Peyer's patch (tissue), 4 donors: ENCODE measurements around the gene PHRF1. TPM values are rescaled to one million over a fixed set of nuclear protein-coding genes. Genes with fewer than 3 reads are reported as not detected.

Experiments
- DNase-seq, 3 donors: peaks; one replicate each; pipeline ENCODE4 v3.0.0-alpha.2; 2017 to 2019
- H3K27ac ChIP-seq, 4 donors: fragments of 200-600 bp; sonication (generic); one replicate each; pipeline ENCODE4 v1.5.1; 2016 to 2019
- H3K27me3 ChIP-seq, 2 donors: fragments of 200-600 bp; sonication (generic); one replicate each; pipeline ENCODE4 v1.5.1; 2019
- H3K36me3 ChIP-seq, 3 donors: fragments of 200-600 bp; sonication (generic); one replicate each; pipeline ENCODE4 v1.5.1; 2016 to 2019
- H3K4me1 ChIP-seq, 4 donors: fragments of 200-600 bp; sonication (generic); one replicate each; pipeline ENCODE4 v1.5.1; 2016 to 2019
- H3K4me3 ChIP-seq, 4 donors: fragments of 200-600 bp; sonication (generic); 1 replicate in 3 of 4; 2 replicates in 1 of 4; pipeline ENCODE4 v1.5.1; 2016 to 2019; ENCODE audit warnings: mild to moderate bottlenecking in 1 of 4
- H3K9me3 ChIP-seq, 4 donors: fragments of 200-600 bp; sonication (generic); one replicate each; pipeline ENCODE4 v1.5.1; 2016 to 2019; ENCODE audit warnings: mild to moderate bottlenecking in 1 of 4
- CTCF ChIP-seq, 6 experiments: fragments of 450-650 bp in 4 of 6; fragments of 200-600 bp in 2 of 6; sonication (generic) in 1 of 6; IDR thresholded peaks; one replicate each; pipeline ENCODE4 v1.5.1; 2017 to 2019; ENCODE audit warnings: antibody characterized with exemption in 6 of 6, mild to moderate bottlenecking in 3 of 6, moderate library complexity in 1 of 6
- POLR2A ChIP-seq, 2 donors: fragments of 450-650 bp; IDR thresholded peaks; one replicate each; pipeline ENCODE4 v1.5.1; 2017; ENCODE audit warnings: antibody characterized with exemption in 2 of 2, mild to moderate bottlenecking in 2 of 2, moderate library complexity in 2 of 2
- total RNA-seq, 4 donors: library from RNA; depleted of rRNA; stranded (reverse); fragments of >200 nt; gene quantifications; one replicate each; pipeline ENCODE4 v1.1.0, GENCODE V29; 2016

The PHRF1 gene
- total RNA-seq, 4 donors from 2014 or later = 48.4 to 88.0 (median 57.8) TPM

GRCh38 chr11:559020-559620 lies 17.1 kb upstream of the PHRF1 start:
- H3K36me3 ChIP-seq = peaks cover 0 to 12% (median 0%) of the 10 kb centered on the region in 3 donors
- H3K27ac ChIP-seq = peak overlapping the region in 3 of 4 donors; percentile 96 to 99 (median 98)
- H3K4me1 ChIP-seq = peaks cover 0 to 44% (median 33%) of the 10 kb centered on the region in 4 donors
- H3K9me3 ChIP-seq = no peaks in the 10 kb centered on the region
- no peak for TF ChIP-seq POLR2A (IDR thresholded peaks at IDR 0.05)
- TF ChIP-seq CTCF (IDR thresholded peaks at IDR 0.05) = no peak
- no peak overlapping the region for H3K4me3 ChIP-seq
- H3K27me3 ChIP-seq = peaks cover 0 to 9% of the 10 kb centered on the region in 2 donors
- DNase-seq = no peak

GRCh38 chr11:559712-560304 lies 16.5 kb upstream of the PHRF1 start:
- Histone ChIP-seq H3K4me3 (peak overlapping the region; percentile 90 to 98 (median 96)), H3K36me3 (peaks cover 0 to 12% (median 0%) of the 10 kb centered on the region in 3 donors), H3K4me1 (peaks cover 0 to 38% (median 27%) of the 10 kb centered on the region in 4 donors), H3K9me3 (no peaks in the 10 kb centered on the region), H3K27me3 (peaks cover 0 to 9% of the 10 kb centered on the region in 2 donors), H3K27ac (peak overlapping the region; percentile 87 to 99 (median 97))
- peak in 1 of 2 donors; percentile 71 for TF ChIP-seq POLR2A (IDR thresholded peaks at IDR 0.05)
- TF ChIP-seq CTCF (IDR thresholded peaks at IDR 0.05) = no peak
- peak in 2 of 3 donors; percentile 85 to 89 for DNase-seq

GRCh38 chr11:560305-561147 lies 15.7 kb upstream of the PHRF1 start, which contains the start of the genes LMNTD2 and RASSF7:
LMNTD2 (minus strand) TSS chr11:560738; CDS start chr11:560716, 22 bp downstream.
RASSF7 (plus strand) TSS chr11:560970; CDS start chr11:561769, 799 bp downstream.
- H3K4me1 ChIP-seq = peaks cover 0 to 32% (median 23%) of the 10 kb centered on the region in 4 donors
- peaks cover 0 to 5% of the 10 kb centered on the region in 2 donors for H3K27me3 ChIP-seq
- peaks cover 0 to 12% (median 0%) of the 10 kb centered on the region in 3 donors for H3K36me3 ChIP-seq
- TF ChIP-seq CTCF (IDR thresholded peaks at IDR 0.05) = no peak
- peak; percentile 73 to 89 for TF ChIP-seq POLR2A (IDR thresholded peaks at IDR 0.05)
- H3K27ac ChIP-seq = peak within 1 kb of the TSS; percentile 87 to 99 (median 97)
- H3K9me3 ChIP-seq = no peaks in the 10 kb centered on the region
- H3K4me3 ChIP-seq = peak within 1 kb of the TSS; percentile 90 to 98 (median 96)
- DNase-seq = peak; percentile 98

DNA sequence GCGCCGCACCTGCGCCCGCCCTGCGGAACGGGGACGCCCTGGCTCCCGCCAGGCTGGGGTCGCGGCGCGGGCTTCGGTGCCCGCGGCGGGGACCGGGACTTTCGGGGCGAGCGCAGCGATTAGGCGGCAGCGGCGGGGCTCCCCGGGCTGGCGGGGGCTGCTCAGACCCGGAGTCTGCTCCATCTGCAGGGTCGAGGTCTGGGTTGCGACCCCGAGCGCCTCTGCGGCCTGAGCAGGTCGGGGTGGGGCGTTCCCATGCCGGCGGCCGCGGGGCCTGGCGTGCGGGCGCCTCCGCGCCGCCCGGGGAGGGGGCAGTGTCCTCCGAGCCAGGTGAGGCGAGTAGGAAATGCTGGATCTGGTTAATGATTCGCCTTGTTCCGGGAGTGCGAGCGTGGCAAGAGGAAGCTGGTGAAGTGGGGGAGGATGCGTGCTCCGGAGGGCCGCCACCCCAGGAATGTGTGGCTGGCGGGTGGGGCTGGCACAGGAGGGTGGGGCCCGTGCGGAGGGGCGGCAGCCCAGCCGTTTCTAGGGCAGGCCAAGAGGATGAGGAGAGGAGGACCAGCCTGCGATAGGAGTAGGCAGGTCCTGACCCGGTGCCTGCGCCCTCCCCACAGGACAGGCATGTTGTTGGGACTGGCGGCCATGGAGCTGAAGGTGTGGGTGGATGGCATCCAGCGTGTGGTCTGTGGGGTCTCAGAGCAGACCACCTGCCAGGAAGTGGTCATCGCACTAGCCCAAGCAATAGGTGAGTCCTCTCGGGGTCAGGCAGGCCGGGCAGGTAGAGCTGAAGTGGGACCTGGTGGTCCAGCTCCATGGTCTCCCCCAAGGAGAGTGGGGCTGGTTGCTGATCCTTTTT lies 14.9 kb upstream of the PHRF1 start:
- peak; percentile 67 to 81 for TF ChIP-seq POLR2A (IDR thresholded peaks at IDR 0.05)
- no peak for TF ChIP-seq CTCF (IDR thresholded peaks at IDR 0.05)
- peak overlapping the region; percentile 90 to 98 (median 96) for H3K4me3 ChIP-seq
- H3K36me3 ChIP-seq = peaks cover 0 to 12% (median 0%) of the 10 kb centered on the region in 3 donors
- H3K27ac ChIP-seq = peak overlapping the region; percentile 87 to 99 (median 96)
- no peaks in the 10 kb centered on the region for H3K27me3 ChIP-seq
- peak in 2 of 3 donors; percentile 88 to 91 for DNase-seq
- H3K9me3 ChIP-seq = no peaks in the 10 kb centered on the region
- H3K4me1 ChIP-seq = peaks cover 0 to 27% (median 17%) of the 10 kb centered on the region in 4 donors
